H4 (cell line): ENCODE data around the gene GUCY2C. TPM values are rescaled to one million over a fixed set of nuclear protein-coding genes. Genes with fewer than 3 reads are reported as not detected.
A peak's percentile ranks its signal among the peaks of the same experiment; 100 is the strongest.

ENCODE experiments used
- DNase-seq: peaks from one replicate; pipeline ENCODE4 v3.0.0-alpha.2; 2015; ENCODE audit warnings: low spot score
- total RNA-seq: library from RNA; depleted of rRNA; stranded (reverse); fragments of >200 nt; shearing (Covaris generic); gene quantifications from 2 replicates; pipeline ENCODE4 v1.2.3, GENCODE V29; 2014

The GUCY2C gene
- total RNA-seq, 1 experiment from 2014 or later, result not detected

GRCh38 chr12:14621826-14622225 is 74.6 kb downstream of the GUCY2C start:
- no peak for DNase-seq

- no peak for DNase-seq
These were observed 76.5 kb downstream of the GUCY2C start for GRCh38 chr12:14619741-14620501.

GRCh38 chr12:14618983-14619382 is 77.4 kb downstream of the GUCY2C start:
- DNase-seq, result peak; percentile 36

GRCh38 chr12:14614704-14615121 is 81.7 kb downstream of the GUCY2C start:
- DNase-seq, result no peak

DNA sequence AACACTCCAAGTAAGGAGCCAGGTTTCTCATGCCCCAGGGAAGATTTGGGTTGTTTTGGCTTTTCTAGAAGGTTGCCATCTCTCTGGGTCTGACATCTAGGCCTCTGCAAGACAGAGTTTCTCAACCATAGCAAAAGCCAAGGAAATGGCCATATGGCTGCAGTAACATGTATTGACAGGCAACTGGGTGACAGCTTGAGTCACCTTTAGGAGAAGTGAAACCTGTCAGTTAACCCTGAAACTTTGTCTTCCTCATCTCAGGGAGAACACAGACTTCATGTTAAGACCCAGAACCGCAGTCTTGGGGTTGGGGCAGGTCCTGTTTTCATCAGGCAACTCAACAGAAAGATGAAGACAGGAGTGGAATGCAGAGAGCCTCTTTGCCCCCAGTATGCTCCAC is 82.7 kb downstream of the GUCY2C start:
- DNase-seq, result no peak

GRCh38 chr12:14612898-14613445 is 83.4 kb downstream of the GUCY2C start:
- DNase-seq, result no peak

- DNase-seq, result no peak
These were observed 84.1 kb downstream of the GUCY2C start for GRCh38 chr12:14612250-14612649.

DNA sequence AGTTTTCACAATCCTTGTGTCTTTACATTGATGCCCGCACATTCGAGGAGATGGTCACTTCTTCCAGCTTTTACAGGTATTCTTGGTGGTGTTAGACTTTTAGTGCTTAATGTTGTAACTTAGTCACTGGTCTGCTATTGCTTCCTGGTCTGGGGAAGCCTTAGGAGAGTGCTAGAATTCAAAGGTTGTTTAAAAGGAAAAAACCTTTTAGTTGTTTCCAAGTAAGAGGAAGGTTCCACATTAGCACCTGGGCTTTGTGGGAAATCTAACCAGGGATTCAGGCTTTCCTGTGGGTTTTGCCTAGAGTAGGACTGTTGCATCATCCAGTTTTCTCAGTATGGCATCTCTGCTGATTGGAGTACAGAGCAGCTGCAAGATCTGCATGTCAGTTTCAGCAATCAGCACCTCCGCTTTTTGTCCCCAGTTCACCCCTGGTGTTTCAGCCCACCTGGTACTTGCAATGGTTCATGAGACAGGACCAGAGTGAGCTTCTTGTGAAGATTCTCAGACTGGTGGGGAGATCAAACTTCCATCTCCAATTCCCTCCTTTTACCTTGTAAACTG is 84.7 kb downstream of the GUCY2C start:
- DNase-seq, result no peak

GRCh38 chr12:14607568-14607967 is 88.8 kb downstream of the GUCY2C start:
- DNase-seq, result no peak

- no peak for DNase-seq
These were observed 90.9 kb downstream of the GUCY2C start for GRCh38 chr12:14605401-14605989.

DNA sequence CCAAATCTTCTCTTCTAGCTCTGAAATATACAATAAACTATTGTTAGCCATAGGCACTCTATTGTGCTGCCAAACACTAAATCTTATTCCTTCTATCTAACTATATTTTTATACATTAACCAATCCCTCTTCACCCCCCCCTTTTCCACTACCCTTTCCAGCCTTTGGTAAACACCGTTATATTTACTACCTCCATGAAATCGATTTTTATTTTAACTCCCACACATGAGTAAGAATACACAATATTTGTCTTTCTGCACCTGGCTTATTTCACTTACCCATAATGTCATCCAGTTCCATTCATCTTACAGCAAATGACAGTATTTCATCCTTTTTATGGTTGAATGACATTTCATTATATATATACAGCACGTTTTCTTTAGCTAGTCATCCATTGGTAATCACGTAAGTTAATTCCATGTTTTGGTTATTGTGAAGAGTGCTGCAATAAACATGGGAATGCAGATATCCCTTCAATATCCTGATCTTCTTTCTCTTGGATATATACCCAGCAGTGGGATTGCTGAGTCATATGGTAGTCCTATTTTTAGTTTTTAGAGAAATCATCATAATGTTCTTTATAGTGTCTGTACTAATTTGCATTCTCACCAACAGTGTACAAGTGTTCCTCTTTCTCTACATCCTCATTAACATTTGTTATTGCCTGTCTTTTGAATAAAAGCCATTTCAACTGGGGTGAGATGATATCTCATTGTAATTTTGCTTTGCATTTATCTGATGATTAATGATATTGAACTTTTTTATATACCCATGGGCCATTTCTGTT is 94.5 kb downstream of the GUCY2C start:
- no peak for DNase-seq

- DNase-seq, result no peak
These were observed 98.9 kb downstream of the GUCY2C start for GRCh38 chr12:14597480-14597879.

- no peak for DNase-seq
These were observed 104.7 kb downstream of the GUCY2C start for GRCh38 chr12:14591719-14592118.

DNA sequence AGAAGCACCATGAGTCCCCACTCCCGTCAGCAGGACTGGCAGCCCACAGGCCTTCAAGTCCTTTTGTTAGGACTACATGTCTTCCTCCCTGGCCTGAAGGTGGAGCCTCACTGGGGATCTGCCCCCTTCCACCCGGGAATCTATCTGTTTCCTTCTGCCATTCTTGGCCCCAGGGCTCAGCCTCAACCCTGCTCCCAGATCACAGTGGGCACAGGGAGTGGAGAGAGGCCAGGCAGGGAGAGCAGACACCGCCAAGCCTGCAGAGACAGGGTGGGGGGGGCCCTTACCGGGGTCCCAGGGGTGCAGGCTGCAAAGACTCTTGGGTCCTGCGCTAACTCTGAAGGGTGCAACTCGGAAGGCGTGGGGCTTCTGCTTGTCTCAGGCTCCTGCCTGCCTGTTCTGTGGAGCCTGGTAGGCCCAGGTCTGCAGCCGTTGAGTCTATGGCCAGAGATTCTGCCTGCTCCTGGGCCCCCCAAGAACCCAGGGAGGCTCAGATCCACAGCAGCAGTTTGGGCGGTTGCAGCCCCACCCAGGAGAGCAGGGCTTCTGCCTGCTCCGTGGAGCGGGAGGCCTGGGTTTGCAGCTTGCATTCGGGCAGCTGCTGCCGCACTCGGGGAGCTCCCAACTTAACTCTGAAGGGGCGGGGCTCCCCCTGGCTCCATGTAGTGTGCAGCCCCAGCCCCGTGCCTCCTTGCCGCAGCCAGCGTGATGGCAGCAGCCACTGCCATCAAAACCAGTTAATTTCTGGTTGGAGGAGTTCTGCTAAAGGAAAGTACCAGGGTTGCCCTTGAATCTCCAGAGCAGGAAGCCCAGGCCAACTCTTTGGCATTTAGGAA is 107.0 kb downstream of the GUCY2C start:
- no peak for DNase-seq

GRCh38 chr12:14588571-14588970 is 107.8 kb downstream of the GUCY2C start:
- no peak for DNase-seq

- DNase-seq, result no peak
These were observed 117.8 kb downstream of the GUCY2C start for GRCh38 chr12:14578646-14579045.

DNA sequence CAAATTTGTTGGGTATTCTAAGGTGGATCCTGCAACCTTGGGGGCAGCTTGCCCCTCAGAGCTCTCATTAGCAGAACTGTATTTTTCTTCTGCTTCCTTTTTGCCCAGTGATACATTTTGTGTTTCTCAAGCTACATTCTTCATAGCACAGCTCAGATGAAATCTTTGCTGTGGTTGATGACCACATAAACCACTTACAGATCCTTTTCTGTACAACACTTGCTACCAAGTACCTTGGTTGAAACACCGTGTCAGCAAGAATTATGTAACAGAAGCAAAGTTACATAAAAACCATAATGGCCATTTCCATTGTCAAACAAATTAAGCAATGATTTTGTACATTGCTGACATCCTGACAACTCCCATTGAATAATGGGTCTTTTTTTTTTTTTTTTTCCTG is 119.1 kb downstream of the GUCY2C start:
- DNase-seq, result peak; percentile 38

GRCh38 chr12:14576896-14577295 is 119.5 kb downstream of the GUCY2C start:
- no peak for DNase-seq

DNA sequence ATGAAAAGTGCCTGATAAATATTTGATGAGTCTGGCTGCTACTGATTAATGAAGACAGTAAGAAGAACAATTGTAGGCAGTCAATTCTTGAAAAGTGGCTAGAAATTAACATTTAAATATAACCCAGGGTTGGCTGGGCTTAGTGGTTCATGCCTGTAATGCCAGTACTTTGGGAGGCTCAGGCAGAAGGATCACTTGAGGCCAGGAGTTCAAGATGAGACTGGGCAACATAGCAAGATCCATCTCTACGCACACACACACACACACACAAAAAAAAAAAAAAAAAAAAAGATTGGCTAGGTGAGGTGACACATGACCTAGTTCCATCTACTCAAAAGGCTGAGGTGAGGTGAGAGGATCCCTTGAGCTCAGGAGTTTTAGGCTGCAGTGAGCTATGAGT is 120.8 kb downstream of the GUCY2C start:
- DNase-seq, result no peak

DNA sequence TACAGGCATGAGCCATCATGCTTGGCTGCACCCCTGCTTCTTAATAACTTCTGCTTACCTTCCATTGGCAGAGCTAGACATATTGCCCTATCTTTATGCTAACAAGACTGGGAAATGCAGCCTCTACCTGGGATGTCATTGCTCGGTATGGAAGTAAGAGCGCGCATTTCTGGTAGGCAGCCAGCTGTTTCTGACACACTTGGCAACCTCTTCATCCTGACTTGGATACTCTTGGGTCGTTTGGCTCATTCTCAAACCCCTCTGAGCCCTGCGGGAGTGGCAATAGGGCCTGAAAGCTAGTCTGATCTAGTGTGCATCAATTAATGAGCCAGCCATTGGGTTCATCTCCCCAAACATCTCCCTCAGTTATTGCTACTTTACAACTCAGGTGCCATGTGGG is 123.3 kb downstream of the GUCY2C start:
- DNase-seq, result no peak

- no peak for DNase-seq
These were observed 124.0 kb downstream of the GUCY2C start for GRCh38 chr12:14572401-14572800.
